HG03175 (cell line): Measurements from ENCODE around the gene ENDOV.

ENCODE experiments used
- ATAC-seq: cut with Tn5 transposase; IDR thresholded peaks from one replicate; pipeline ENCODE4 v1.9.1; 2021; ENCODE audit warnings: mild to moderate bottlenecking, moderate library complexity; ENCODE audit not compliant: unreplicated experiment

Gene ENDOV

GRCh38 chr17:80480248-80480647, 65.3 kb downstream of the ENDOV start:
- no peak for ATAC-seq

- no peak for ATAC-seq
These were observed 66.5 kb downstream of the ENDOV start for GRCh38 chr17:80481284-80482057.

- ATAC-seq, result no peak
These were observed 67.0 kb downstream of the ENDOV start for GRCh38 chr17:80482058-80482318.

- no peak for ATAC-seq
These were observed 67.8 kb downstream of the ENDOV start for GRCh38 chr17:80482555-80483308.

- ATAC-seq, result no peak
These were observed 70.9 kb downstream of the ENDOV start for GRCh38 chr17:80485846-80486245.

GRCh38 chr17:80486692-80487091, 71.7 kb downstream of the ENDOV start:
- ATAC-seq, result no peak

GRCh38 chr17:80487511-80487910, 72.5 kb downstream of the ENDOV start:
- ATAC-seq, result no peak
